GM12878 (cell line): ENCODE data around the gene SLTM.

ENCODE experiments used
- EZH2 ChIP-seq: IDR thresholded peaks from 2 replicates; pipeline ENCODE4 v1.6.1; 2012; ENCODE audit warnings: low read depth, mild to moderate bottlenecking, control low read depth, inconsistent platforms, low read length, borderline replicate concordance; ENCODE audit not compliant: control insufficient read depth
- POLR2AphosphoS5 ChIP-seq: IDR thresholded peaks from 2 replicates; pipeline ENCODE4 v1.6.1; 2011; ENCODE audit warnings: mild to moderate bottlenecking, low read length, inconsistent platforms
- ZSCAN29 ChIP-seq: fragments of 450-650 bp; IDR thresholded peaks from 2 replicates; pipeline ENCODE4 v1.6.1; 2017; ENCODE audit warnings: mild to moderate bottlenecking, moderate library complexity

- TF ChIP-seq POLR2AphosphoS5: no peak
- TF ChIP-seq EZH2: no peak
- TF ChIP-seq ZSCAN29: no peak
Measured at GRCh38 chr15:58852347-58852746, 81.1 kb downstream of the SLTM start.
